ENCODE results near the gene DDIAS.

DNA sequence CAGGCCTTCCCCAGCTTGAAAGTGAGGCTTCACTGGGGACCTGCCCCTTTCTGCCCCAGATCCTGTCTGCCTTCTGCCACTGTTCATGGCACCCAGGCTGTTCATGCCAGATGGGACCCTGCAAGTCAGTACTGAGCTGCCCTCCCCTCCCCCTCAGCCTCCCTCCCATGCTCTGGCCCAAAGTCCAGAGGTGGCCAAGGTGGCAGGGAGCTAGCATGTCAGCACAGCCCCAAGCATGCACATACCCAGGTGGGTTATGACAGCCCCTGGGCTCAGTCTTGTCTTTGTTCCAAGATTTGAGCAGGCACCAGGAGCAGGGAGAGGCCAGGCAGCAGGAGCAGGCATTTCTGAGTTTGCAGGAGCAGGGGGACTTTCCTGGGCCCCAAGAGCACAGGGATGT is 44.1 kb downstream of the DDIAS start:
- TF ChIP-seq EP300 (IDR thresholded peaks at IDR 0.05): no peak
- TF ChIP-seq, protein P1, sequence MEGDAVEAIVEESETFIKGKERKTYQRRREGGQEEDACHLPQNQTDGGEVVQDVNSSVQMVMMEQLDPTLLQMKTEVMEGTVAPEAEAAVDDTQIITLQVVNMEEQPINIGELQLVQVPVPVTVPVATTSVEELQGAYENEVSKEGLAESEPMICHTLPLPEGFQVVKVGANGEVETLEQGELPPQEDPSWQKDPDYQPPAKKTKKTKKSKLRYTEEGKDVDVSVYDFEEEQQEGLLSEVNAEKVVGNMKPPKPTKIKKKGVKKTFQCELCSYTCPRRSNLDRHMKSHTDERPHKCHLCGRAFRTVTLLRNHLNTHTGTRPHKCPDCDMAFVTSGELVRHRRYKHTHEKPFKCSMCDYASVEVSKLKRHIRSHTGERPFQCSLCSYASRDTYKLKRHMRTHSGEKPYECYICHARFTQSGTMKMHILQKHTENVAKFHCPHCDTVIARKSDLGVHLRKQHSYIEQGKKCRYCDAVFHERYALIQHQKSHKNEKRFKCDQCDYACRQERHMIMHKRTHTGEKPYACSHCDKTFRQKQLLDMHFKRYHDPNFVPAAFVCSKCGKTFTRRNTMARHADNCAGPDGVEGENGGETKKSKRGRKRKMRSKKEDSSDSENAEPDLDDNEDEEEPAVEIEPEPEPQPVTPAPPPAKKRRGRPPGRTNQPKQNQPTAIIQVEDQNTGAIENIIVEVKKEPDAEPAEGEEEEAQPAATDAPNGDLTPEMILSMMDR (IDR thresholded peaks at IDR 0.05): no peak
- no peak for TF ChIP-seq POLR2A (IDR thresholded peaks at IDR 0.05)
